HG03442 (cell line): ENCODE results near the gene HSH2D.

Source experiments
- ATAC-seq: cut with Tn5 transposase; IDR thresholded peaks from one replicate; pipeline ENCODE4 v1.9.1; 2021; ENCODE audit warnings: mild to moderate bottlenecking, moderate library complexity; ENCODE audit not compliant: unreplicated experiment

HSH2D gene

GRCh38 chr19:16191216-16191908 lies 47.9 kb downstream of the HSH2D start:
- ATAC-seq = no peak

GRCh38 chr19:16193466-16193865 lies 50.0 kb downstream of the HSH2D start:
- ATAC-seq = no peak

GRCh38 chr19:16197188-16197621 lies 53.7 kb downstream of the HSH2D start:
- no peak for ATAC-seq

- ATAC-seq = peak; percentile 85
Observed at GRCh38 chr19:16197622-16198369, 54.3 kb downstream of the HSH2D start, which contains the start of gene AP1M1. Gene AP1M1 (plus strand): TSS chr19:16197911. CDS start chr19:16198027, 116 bp downstream.

GRCh38 chr19:16198370-16198651 lies 54.8 kb downstream of the HSH2D start:
- ATAC-seq = no peak

GRCh38 chr19:16199275-16199932 lies 55.9 kb downstream of the HSH2D start:
- no peak for ATAC-seq

GRCh38 chr19:16200038-16201010 lies 56.8 kb downstream of the HSH2D start:
- ATAC-seq = no peak

GRCh38 chr19:16201011-16201391 lies 57.5 kb downstream of the HSH2D start:
- no peak for ATAC-seq

GRCh38 chr19:16202320-16203255 lies 59.1 kb downstream of the HSH2D start:
- ATAC-seq = no peak

- no peak for ATAC-seq
Observed at GRCh38 chr19:16203256-16204004, 59.9 kb downstream of the HSH2D start.

- no peak for ATAC-seq
Observed at GRCh38 chr19:16204005-16204294, 60.5 kb downstream of the HSH2D start.

GRCh38 chr19:16205205-16206045 lies 61.9 kb downstream of the HSH2D start:
- no peak for ATAC-seq

- ATAC-seq = no peak
Observed at GRCh38 chr19:16206046-16206605, 62.6 kb downstream of the HSH2D start.

- no peak for ATAC-seq
Observed at GRCh38 chr19:16206637-16207036, 63.2 kb downstream of the HSH2D start.

GRCh38 chr19:16207063-16207462 lies 63.6 kb downstream of the HSH2D start:
- no peak for ATAC-seq

GRCh38 chr19:16207490-16208025 lies 64.1 kb downstream of the HSH2D start:
- ATAC-seq = no peak
